SK-N-SH (cell line): ENCODE results near the gene MAN1A2. TPM values are rescaled to one million over a fixed set of nuclear protein-coding genes. Genes with fewer than 3 reads are reported as not detected.

Experiments
- CTCF ChIA-PET: fragments of 300-600, 350-600 bp; formaldehyde crosslinking; extraction: SDS; loops from one replicate; lab custom pipeline; 2021; lab: Yijun Ruan, JAX
- POLR2A ChIA-PET: fragments of 350-600 bp; sonication (Branson Sonifier 250); formaldehyde crosslinking; extraction: SDS; loops from one replicate; lab custom pipeline; 2020; ENCODE audit warnings: antibody characterized with exemption, inconsistent platforms; lab: Yijun Ruan, JAX
- DNase-seq: peaks from one replicate; pipeline ENCODE4 v3.0.0; 2012
- H2AFZ ChIP-seq: fragments of 200-600 bp; sonication (generic); 2 replicates; pipeline ENCODE4 v1.8.1; 2016; ENCODE audit warnings: antibody characterized with exemption, mild to moderate bottlenecking, low read depth
- H3F3A ChIP-seq: fragments of 200-600 bp; sonication (generic); replicated peaks from 2 replicates; pipeline ENCODE3; 2016; ENCODE audit warnings: antibody characterized with exemption, mild to moderate bottlenecking; ENCODE audit not compliant: insufficient read depth
- H3K27ac ChIP-seq, 2 experiments: fragments of 200-500 bp in 1 of 2; fragments of 200-600 bp in 1 of 2; sonication (Bioruptor generic) in 1 of 2; sonication (generic), shearing (Covaris generic) in 1 of 2; 2 replicates each; pipeline versions ENCODE4 v1.5.1 to v1.6.1; 2014 to 2016; ENCODE audit warnings: low read depth in 2 of 2, inconsistent platforms in 1 of 2, low read length in 1 of 2, mild to moderate bottlenecking in 1 of 2, mixed read lengths in 1 of 2
- H3K27me3 ChIP-seq: fragments of 200-600 bp; sonication (generic), shearing (Covaris generic); 2 replicates; pipeline ENCODE4 v1.6.1; 2016; ENCODE audit warnings: mixed run types; ENCODE audit not compliant: insufficient read depth
- H3K36me3 ChIP-seq, 2 experiments: fragments of 200-500 bp in 1 of 2; fragments of 200-600 bp in 1 of 2; sonication (Bioruptor generic) in 1 of 2; sonication (generic) in 1 of 2; replicated peaks in 1 of 2; 2 replicates each; pipeline versions ENCODE3 to v1.5.1; 2014 to 2016; ENCODE audit warnings: low read length in 1 of 2, mild to moderate bottlenecking in 1 of 2; ENCODE audit not compliant: insufficient read depth in 2 of 2, control insufficient read depth in 1 of 2
- H3K4me1 ChIP-seq, 2 experiments: fragments of 200-500 bp in 1 of 2; fragments of 200-600 bp in 1 of 2; sonication (Bioruptor generic) in 1 of 2; sonication (generic), shearing (Covaris generic) in 1 of 2; 2 replicates each; pipeline versions ENCODE4 v1.5.1 to v1.6.1; 2014 to 2016; ENCODE audit warnings: low read depth in 1 of 2, low read length in 1 of 2, mixed run types in 1 of 2; ENCODE audit not compliant: insufficient read depth in 2 of 2, control insufficient read depth in 1 of 2
- H3K4me2 ChIP-seq: fragments of 200-600 bp; sonication (generic), shearing (Covaris generic); 2 replicates; pipeline ENCODE4 v1.6.1; 2017; ENCODE audit warnings: mixed run types
- H3K4me3 ChIP-seq, 2 experiments: fragments of 200-500 bp in 1 of 2; fragments of 200-600 bp in 1 of 2; sonication (Bioruptor generic) in 1 of 2; sonication (generic), shearing (Covaris generic) in 1 of 2; 2 replicates each; pipeline versions ENCODE4 v1.5.1 to v1.8.1; 2014 to 2016; ENCODE audit warnings: low read depth in 2 of 2, inconsistent platforms in 1 of 2, low read length in 1 of 2, mild to moderate bottlenecking in 1 of 2, mixed read lengths in 1 of 2, moderate library complexity in 1 of 2
- H3K79me2 ChIP-seq: fragments of 200-600 bp; sonication (generic); 2 replicates; pipeline ENCODE4 v1.8.1; 2017; ENCODE audit warnings: mild to moderate bottlenecking; ENCODE audit not compliant: insufficient read depth
- H3K9ac ChIP-seq: fragments of 200-600 bp; sonication (generic); 2 replicates; pipeline ENCODE4 v1.6.1; 2017; ENCODE audit warnings: mixed run types
- H3K9me2 ChIP-seq: fragments of 200-600 bp; sonication (generic); 2 replicates; pipeline ENCODE4 v1.6.1; 2017; ENCODE audit warnings: mixed run types
- H3K9me3 ChIP-seq: fragments of 200-600 bp; sonication (generic); 2 replicates; pipeline ENCODE4 v1.6.1; 2017; ENCODE audit warnings: mixed run types, mild to moderate bottlenecking, moderate library complexity
- H4K20me1 ChIP-seq: fragments of 200-600 bp; sonication (generic); 2 replicates; pipeline ENCODE4 v1.6.1; 2017; ENCODE audit warnings: mild to moderate bottlenecking, mixed run types; ENCODE audit not compliant: insufficient read depth
- CHD2 ChIP-seq: fragments of 150-350 bp; IDR thresholded peaks from 2 replicates; pipeline ENCODE4 v1.6.1; 2018; ENCODE audit warnings: low read length; ENCODE audit not compliant: partially characterized antibody
- GABPA ChIP-seq: IDR thresholded peaks from 2 replicates; pipeline ENCODE4 v1.4.0; 2012; ENCODE audit warnings: low read depth, mild to moderate bottlenecking
- JUND ChIP-seq: IDR thresholded peaks from 2 replicates; pipeline ENCODE4 v1.4.0; 2012
- MEF2A ChIP-seq: IDR thresholded peaks from 2 replicates; pipeline ENCODE4 v1.4.0; 2012; ENCODE audit warnings: low read depth, borderline replicate concordance
- POLR2AphosphoS5 ChIP-seq: IDR thresholded peaks from 2 replicates; pipeline ENCODE4 v1.6.1; 2012; ENCODE audit warnings: low read depth, low read length
- SIN3A ChIP-seq: IDR thresholded peaks from 2 replicates; pipeline ENCODE4 v1.6.1; 2012; ENCODE audit warnings: low read depth, mild to moderate bottlenecking, low read length, moderate library complexity, borderline replicate concordance
- SMC3 ChIP-seq: IDR thresholded peaks from 2 replicates; pipeline ENCODE4 v1.6.1; 2012; ENCODE audit warnings: low read depth, low read length, improper control_type of control experiment
- TAF1 ChIP-seq: IDR thresholded peaks from 2 replicates; pipeline ENCODE4 v1.6.1; 2012; ENCODE audit warnings: low read depth, mild to moderate bottlenecking, low read length, moderate library complexity, borderline replicate concordance
- TEAD4 ChIP-seq: IDR thresholded peaks from 2 replicates; pipeline ENCODE4 v1.4.0; 2012; ENCODE audit warnings: mild to moderate bottlenecking, borderline replicate concordance; ENCODE audit not compliant: insufficient read depth
- YY1 ChIP-seq: IDR thresholded peaks from 2 replicates; pipeline ENCODE4 v1.4.0; 2012; ENCODE audit warnings: low read depth, mild to moderate bottlenecking
- WGBS: methylation state at CpG from one replicate; pipeline ENCODE4 v1.1.6; 2017; ENCODE audit warnings: low lambda C conversion rate; 5-methylcytosine and 5-hydroxymethylcytosine counted together
- polyA plus RNA-seq, 3 experiments: library from polyadenylated mRNA; depleted of rRNA; stranded (reverse); fragments of >200 nt; gene quantifications; 2 replicates each; pipeline ENCODE4 v1.2.3, GENCODE V29; 2012
- TF ChIP-seq, protein P1 (sequence below): fragments of 150-350 bp; IDR thresholded peaks from 2 replicates; pipeline ENCODE4 v1.6.1; 2017; ENCODE audit warnings: antibody characterized with exemption, low read length, low read depth, borderline replicate concordance
- TF ChIP-seq, protein P2 (sequence below): fragments of 200-600 bp; sonication (generic); IDR thresholded peaks from 2 replicates; pipeline ENCODE4 v1.6.1; 2017; ENCODE audit warnings: antibody characterized with exemption, mild to moderate bottlenecking, moderate library complexity
- TF ChIP-seq, protein P3 (sequence below): IDR thresholded peaks from 2 replicates; pipeline ENCODE4 v1.4.0; 2012; ENCODE audit warnings: low read depth, borderline replicate concordance
- TF ChIP-seq, protein P4 (sequence below): IDR thresholded peaks from 2 replicates; pipeline ENCODE4 v1.4.0; 2012; ENCODE audit warnings: low read depth, borderline replicate concordance

MAN1A2 gene
- polyA plus RNA-seq, 1 of the 3 experiments (the other 2 are of a cell fraction) = 6.0 TPM

DNA sequence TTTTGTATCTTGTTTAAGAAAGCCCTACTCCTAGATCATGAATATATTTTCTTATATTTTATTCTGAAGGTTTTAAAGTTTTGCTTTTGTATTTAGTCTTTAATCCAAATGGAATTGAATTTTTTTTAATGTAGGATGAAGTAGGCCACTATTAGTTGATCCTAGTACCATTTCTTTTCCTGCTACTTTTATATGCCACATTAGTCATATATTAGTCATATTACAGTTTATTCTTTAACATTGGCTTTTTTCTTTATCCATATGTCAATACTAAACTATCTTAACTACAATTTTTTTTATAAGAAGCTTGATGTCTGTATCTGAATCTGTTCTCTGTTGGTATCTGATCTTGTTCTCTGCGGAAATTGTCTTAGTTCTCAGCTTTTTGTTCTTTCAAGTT lies 48.8 kb downstream of the MAN1A2 start:
- POLR2A ChIA-PET = no interaction called here
- H3K27ac ChIP-seq = no peak overlapping the region
- no peaks in the 10 kb centered on the region for H4K20me1 ChIP-seq
- peaks cover 9% of the 10 kb centered on the region; the same call in 1 of the 2 replicates for H3K79me2 ChIP-seq
- TF ChIP-seq, protein P1, sequence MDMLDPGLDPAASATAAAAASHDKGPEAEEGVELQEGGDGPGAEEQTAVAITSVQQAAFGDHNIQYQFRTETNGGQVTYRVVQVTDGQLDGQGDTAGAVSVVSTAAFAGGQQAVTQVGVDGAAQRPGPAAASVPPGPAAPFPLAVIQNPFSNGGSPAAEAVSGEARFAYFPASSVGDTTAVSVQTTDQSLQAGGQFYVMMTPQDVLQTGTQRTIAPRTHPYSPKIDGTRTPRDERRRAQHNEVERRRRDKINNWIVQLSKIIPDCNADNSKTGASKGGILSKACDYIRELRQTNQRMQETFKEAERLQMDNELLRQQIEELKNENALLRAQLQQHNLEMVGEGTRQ = no peak
- TF ChIP-seq MEF2A = no peak
- TF ChIP-seq SIN3A = no peak
- TF ChIP-seq, protein P2, sequence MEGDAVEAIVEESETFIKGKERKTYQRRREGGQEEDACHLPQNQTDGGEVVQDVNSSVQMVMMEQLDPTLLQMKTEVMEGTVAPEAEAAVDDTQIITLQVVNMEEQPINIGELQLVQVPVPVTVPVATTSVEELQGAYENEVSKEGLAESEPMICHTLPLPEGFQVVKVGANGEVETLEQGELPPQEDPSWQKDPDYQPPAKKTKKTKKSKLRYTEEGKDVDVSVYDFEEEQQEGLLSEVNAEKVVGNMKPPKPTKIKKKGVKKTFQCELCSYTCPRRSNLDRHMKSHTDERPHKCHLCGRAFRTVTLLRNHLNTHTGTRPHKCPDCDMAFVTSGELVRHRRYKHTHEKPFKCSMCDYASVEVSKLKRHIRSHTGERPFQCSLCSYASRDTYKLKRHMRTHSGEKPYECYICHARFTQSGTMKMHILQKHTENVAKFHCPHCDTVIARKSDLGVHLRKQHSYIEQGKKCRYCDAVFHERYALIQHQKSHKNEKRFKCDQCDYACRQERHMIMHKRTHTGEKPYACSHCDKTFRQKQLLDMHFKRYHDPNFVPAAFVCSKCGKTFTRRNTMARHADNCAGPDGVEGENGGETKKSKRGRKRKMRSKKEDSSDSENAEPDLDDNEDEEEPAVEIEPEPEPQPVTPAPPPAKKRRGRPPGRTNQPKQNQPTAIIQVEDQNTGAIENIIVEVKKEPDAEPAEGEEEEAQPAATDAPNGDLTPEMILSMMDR = no peak
- TF ChIP-seq JUND = no peak
- TF ChIP-seq SMC3 = no peak
- TF ChIP-seq CHD2 = no peak
- no peak for TF ChIP-seq GABPA
- TF ChIP-seq TAF1 = no peak
- no peak for TF ChIP-seq POLR2AphosphoS5
- no peak for TF ChIP-seq YY1
- TF ChIP-seq, protein P3, sequence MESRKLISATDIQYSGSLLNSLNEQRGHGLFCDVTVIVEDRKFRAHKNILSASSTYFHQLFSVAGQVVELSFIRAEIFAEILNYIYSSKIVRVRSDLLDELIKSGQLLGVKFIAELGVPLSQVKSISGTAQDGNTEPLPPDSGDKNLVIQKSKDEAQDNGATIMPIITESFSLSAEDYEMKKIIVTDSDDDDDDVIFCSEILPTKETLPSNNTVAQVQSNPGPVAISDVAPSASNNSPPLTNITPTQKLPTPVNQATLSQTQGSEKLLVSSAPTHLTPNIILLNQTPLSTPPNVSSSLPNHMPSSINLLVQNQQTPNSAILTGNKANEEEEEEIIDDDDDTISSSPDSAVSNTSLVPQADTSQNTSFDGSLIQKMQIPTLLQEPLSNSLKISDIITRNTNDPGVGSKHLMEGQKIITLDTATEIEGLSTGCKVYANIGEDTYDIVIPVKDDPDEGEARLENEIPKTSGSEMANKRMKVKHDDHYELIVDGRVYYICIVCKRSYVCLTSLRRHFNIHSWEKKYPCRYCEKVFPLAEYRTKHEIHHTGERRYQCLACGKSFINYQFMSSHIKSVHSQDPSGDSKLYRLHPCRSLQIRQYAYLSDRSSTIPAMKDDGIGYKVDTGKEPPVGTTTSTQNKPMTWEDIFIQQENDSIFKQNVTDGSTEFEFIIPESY = no peak
- TF ChIP-seq TEAD4 = no peak
- TF ChIP-seq, protein P4, sequence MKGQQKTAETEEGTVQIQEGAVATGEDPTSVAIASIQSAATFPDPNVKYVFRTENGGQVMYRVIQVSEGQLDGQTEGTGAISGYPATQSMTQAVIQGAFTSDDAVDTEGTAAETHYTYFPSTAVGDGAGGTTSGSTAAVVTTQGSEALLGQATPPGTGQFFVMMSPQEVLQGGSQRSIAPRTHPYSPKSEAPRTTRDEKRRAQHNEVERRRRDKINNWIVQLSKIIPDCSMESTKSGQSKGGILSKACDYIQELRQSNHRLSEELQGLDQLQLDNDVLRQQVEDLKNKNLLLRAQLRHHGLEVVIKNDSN = no peak
- TF ChIP-seq, all 33 proteins: peak for 0
- peaks cover 29 to 35% of the 10 kb centered on the region in 2 experiments for H3K36me3 ChIP-seq
- DNase-seq = no peak
- no peaks in the 10 kb centered on the region; a peak in 2 of 4 replicates for H3K4me1 ChIP-seq
- H3K27me3 ChIP-seq = no peaks in the 10 kb centered on the region
- no peak overlapping the region for H2AFZ ChIP-seq
- no peaks in the 10 kb centered on the region for H3K9me3 ChIP-seq
- H3K4me3 ChIP-seq = no peak overlapping the region
- 93% methylated on average over 1 of the region's 1 CpG for WGBS
- 0 out of 2 replicates have a peak, but pooled peaks cover 2% of the 10 kb centered on the region for H3K9me2 ChIP-seq
- peaks cover 9% of the 10 kb centered on the region for H3F3A ChIP-seq
- CTCF ChIA-PET = interaction anchor here (0.6 kb wide), 1 partner anchor 52 kb away, joined by 4 read pairs; no protein-coding TSS in a partner anchor
- no peak overlapping the region for H3K4me2 ChIP-seq
- H3K9ac ChIP-seq = no peak overlapping the region
